Measurements from ENCODE around the gene OSBPL7. TPM values are rescaled to one million over a fixed set of nuclear protein-coding genes. Genes with fewer than 3 reads are reported as not detected.

OSBPL7 gene
- total RNA-seq, 4 donors from 2014 or later = 0.89 to 4.6 (median 1.6) TPM

GRCh38 chr17:47763913-47764582, 57.5 kb downstream of the OSBPL7 start:
- in situ Hi-C loops (cut with MboI; ENCODE audit: low sequenced_read_pairs in 4 of 4) (no loop called here), intact Hi-C loops (cut with DNase I; ENCODE audit: low total_unique reads) (no loop called here)
- ATAC-seq = no peak

GRCh38 chr17:47762728-47763127, 58.9 kb downstream of the OSBPL7 start:
- no peak overlapping the region for H3K27ac ChIP-seq
- no peaks in the 10 kb centered on the region for H3K9me3 ChIP-seq
- peaks cover 3 to 13% (median 7%) of the 10 kb centered on the region in 3 donors for H3K27me3 ChIP-seq
- ATAC-seq (no peak), DNase-seq (no peak)
- no peak overlapping the region for H3K4me3 ChIP-seq
- no peaks in the 10 kb centered on the region for H3K4me1 ChIP-seq
- TF ChIP-seq POLR2A (IDR thresholded peaks at IDR 0.05) (no peak), CTCF (IDR thresholded peaks at IDR 0.05 in 4 of 5, conservative IDR thresholded peaks at IDR 0.05 in 1 of 5) (no peak)
- intact Hi-C loops (cut with DNase I; ENCODE audit: low total_unique reads) (no loop called here), in situ Hi-C loops (cut with MboI; ENCODE audit: low sequenced_read_pairs in 4 of 4) (no loop called here)
- H3K36me3 ChIP-seq = no peaks in the 10 kb centered on the region

More at GRCh38 chr17:47763913-47764582, 57.5 kb downstream of the OSBPL7 start:
- Histone ChIP-seq H3K36me3 (no peaks in the 10 kb centered on the region), H3K9me3 (no peaks in the 10 kb centered on the region), H3K27me3 (peaks cover 3 to 13% (median 7%) of the 10 kb centered on the region in 3 donors), H3K4me3 (no peak overlapping the region), H3K27ac (no peak overlapping the region), H3K4me1 (no peaks in the 10 kb centered on the region)
- TF ChIP-seq CTCF (IDR thresholded peaks at IDR 0.05 in 4 of 5, conservative IDR thresholded peaks at IDR 0.05 in 1 of 5) (no peak), POLR2A (IDR thresholded peaks at IDR 0.05) (no peak)
- no peak for DNase-seq

- no peaks in the 10 kb centered on the region for H3K9me3 ChIP-seq
- H3K27ac ChIP-seq = no peak overlapping the region
- no peaks in the 10 kb centered on the region for H3K36me3 ChIP-seq
- no peaks in the 10 kb centered on the region for H3K4me1 ChIP-seq
- peaks cover 3 to 21% (median 7%) of the 10 kb centered on the region in 3 donors for H3K27me3 ChIP-seq
- in situ Hi-C loops (cut with MboI; ENCODE audit: low sequenced_read_pairs in 4 of 4) (no loop called here), intact Hi-C loops (cut with DNase I; ENCODE audit: low total_unique reads) (no loop called here)
- no peak for TF ChIP-seq CTCF (IDR thresholded peaks at IDR 0.05 in 4 of 5, conservative IDR thresholded peaks at IDR 0.05 in 1 of 5)
- TF ChIP-seq POLR2A (IDR thresholded peaks at IDR 0.05) = no peak
- DNase-seq (no peak), ATAC-seq (no peak)
- H3K4me3 ChIP-seq = no peak overlapping the region
These were observed 61.0 kb downstream of the OSBPL7 start for GRCh38 chr17:47760409-47761140.

- in situ Hi-C loops (cut with MboI; ENCODE audit: low sequenced_read_pairs in 4 of 4) (no loop called here), intact Hi-C loops (cut with DNase I; ENCODE audit: low total_unique reads) (no loop called here)
- Histone ChIP-seq H3K27ac (no peak overlapping the region), H3K9me3 (no peaks in the 10 kb centered on the region), H3K4me1 (no peaks in the 10 kb centered on the region), H3K4me3 (no peak overlapping the region), H3K36me3 (no peaks in the 10 kb centered on the region), H3K27me3 (peaks cover 0 to 10% (median 7%) of the 10 kb centered on the region in 3 donors)
- TF ChIP-seq POLR2A (IDR thresholded peaks at IDR 0.05) (no peak), CTCF (IDR thresholded peaks at IDR 0.05 in 4 of 5, conservative IDR thresholded peaks at IDR 0.05 in 1 of 5) (no peak)
- DNase-seq (no peak), ATAC-seq (no peak)
These were observed 64.2 kb downstream of the OSBPL7 start for GRCh38 chr17:47757386-47757785.

Other genes starting within 250 kb of the OSBPL7 start
- 100 to 1,000 TPM; 170 to 238 (median 211) TPM for gene KPNB1, start 171.9 kb downstream of the OSBPL7 start, total RNA-seq
- gene TBKBP1, start 127.6 kb downstream of the OSBPL7 start, total RNA-seq = 10 to 100 TPM; 15.9 to 28.0 (median 23.0) TPM
- 1 to 10 TPM in 1 of 4 donors, under 1 TPM in 1, not detected in 2; 0.98 to 3.3 TPM for gene TBX21, start 88.6 kb downstream of the OSBPL7 start, total RNA-seq
- gene MRPL10, start 9.7 kb upstream of the OSBPL7 start, total RNA-seq = 10 to 100 TPM; 38.6 to 76.5 (median 49.6) TPM
- gene LRRC46, start 9.9 kb upstream of the OSBPL7 start, total RNA-seq = under 1 TPM in 1 of 4 donors, not detected in 3; 0.20 TPM
- 10 to 100 TPM; 11.0 to 22.3 (median 16.8) TPM for gene SCRN2, start 19.5 kb upstream of the OSBPL7 start, total RNA-seq
- under 1 TPM in 1 of 4 donors, not detected in 3; 0.16 TPM for gene SP6, start 29.4 kb upstream of the OSBPL7 start, total RNA-seq
- gene SP2, start 74.4 kb upstream of the OSBPL7 start, total RNA-seq = 10 to 100 TPM in 1 of 4 donors, 1 to 10 TPM in 3; 5.5 to 28.6 (median 7.0) TPM
- gene PNPO, start 119.8 kb upstream of the OSBPL7 start, total RNA-seq = 10 to 100 TPM; 27.9 to 64.0 (median 41.5) TPM
- under 1 TPM in 1 of 4 donors, not detected in 3; 0.87 TPM for gene PRR15L, start 136.1 kb upstream of the OSBPL7 start, total RNA-seq
- gene CDK5RAP3, start 149.3 kb upstream of the OSBPL7 start, total RNA-seq = 10 to 100 TPM; 14.2 to 35.9 (median 27.8) TPM
- gene COPZ2, start 216.0 kb upstream of the OSBPL7 start, total RNA-seq = 10 to 100 TPM; 40.5 to 76.9 (median 52.8) TPM
- 1,000 to 10,000 TPM in 2 of 4 donors, 100 to 1,000 TPM in 2; 622 to 1,180 (median 1,000) TPM for gene NFE2L1, start 226.6 kb upstream of the OSBPL7 start, total RNA-seq